Mucosa of stomach (tissue), 1 donor: ENCODE data around the gene GPC6.

ENCODE experiments used
- H3K27me3 ChIP-seq: one replicate; pipeline ENCODE4 v1.7.0; 2013; ENCODE audit warnings: mild to moderate bottlenecking, low read length; ENCODE audit not compliant: control insufficient read depth, insufficient read depth
- H3K36me3 ChIP-seq: one replicate; pipeline ENCODE4 v1.7.0; 2013; ENCODE audit warnings: low read length; ENCODE audit not compliant: control insufficient read depth, insufficient read depth
- H3K4me1 ChIP-seq: one replicate; pipeline ENCODE4 v1.7.0; 2013; ENCODE audit warnings: mild to moderate bottlenecking, low read length; ENCODE audit not compliant: control insufficient read depth, insufficient read depth
- H3K4me3 ChIP-seq: one replicate; pipeline ENCODE4 v1.7.0; 2013; ENCODE audit warnings: low read length
- H3K9ac ChIP-seq: one replicate; pipeline ENCODE4 v1.7.0; 2013; ENCODE audit warnings: mild to moderate bottlenecking, low read length, moderate library complexity
- H3K9me3 ChIP-seq: one replicate; pipeline ENCODE4 v1.7.0; 2013; ENCODE audit warnings: mild to moderate bottlenecking, low read length, moderate library complexity; ENCODE audit not compliant: control insufficient read depth
- donor health status: Pancreatic carcinoma.

Gene GPC6

GRCh38 chr13:93774506-93774905 lies 547.9 kb downstream of the GPC6 start:
- Histone ChIP-seq H3K4me3 (no peak overlapping the region), H3K9ac (no peak overlapping the region), H3K4me1 (no peaks in the 10 kb centered on the region), H3K27me3 (no peaks in the 10 kb centered on the region), H3K9me3 (no peaks in the 10 kb centered on the region), H3K36me3 (no peaks in the 10 kb centered on the region)

GRCh38 chr13:93775027-93775426 lies 548.4 kb downstream of the GPC6 start:
- Histone ChIP-seq H3K9ac (no peak overlapping the region), H3K9me3 (no peaks in the 10 kb centered on the region), H3K36me3 (no peaks in the 10 kb centered on the region), H3K4me3 (no peak overlapping the region), H3K4me1 (no peaks in the 10 kb centered on the region), H3K27me3 (no peaks in the 10 kb centered on the region)

- H3K4me3 ChIP-seq, result no peak overlapping the region
Measured at GRCh38 chr13:93775507-93776108, 549.0 kb downstream of the GPC6 start.

GRCh38 chr13:93776936-93777335 lies 550.3 kb downstream of the GPC6 start:
- H3K9ac ChIP-seq, result no peak overlapping the region
- no peak overlapping the region for H3K4me3 ChIP-seq
- H3K9me3 ChIP-seq, result no peaks in the 10 kb centered on the region
- H3K27me3 ChIP-seq, result no peaks in the 10 kb centered on the region
- no peaks in the 10 kb centered on the region for H3K36me3 ChIP-seq
- no peaks in the 10 kb centered on the region for H3K4me1 ChIP-seq

More at GRCh38 chr13:93775507-93776108, 549.0 kb downstream of the GPC6 start:
- Histone ChIP-seq H3K9ac (no peak overlapping the region), H3K36me3 (no peaks in the 10 kb centered on the region), H3K4me1 (no peaks in the 10 kb centered on the region), H3K27me3 (no peaks in the 10 kb centered on the region), H3K9me3 (no peaks in the 10 kb centered on the region)

GRCh38 chr13:93777504-93777903 lies 550.9 kb downstream of the GPC6 start:
- H3K9me3 ChIP-seq, result no peaks in the 10 kb centered on the region
- H3K27me3 ChIP-seq, result no peaks in the 10 kb centered on the region
- no peak overlapping the region for H3K9ac ChIP-seq
- H3K36me3 ChIP-seq, result no peaks in the 10 kb centered on the region
- H3K4me3 ChIP-seq, result no peak overlapping the region
- H3K4me1 ChIP-seq, result no peaks in the 10 kb centered on the region

- no peak overlapping the region for H3K9ac ChIP-seq
- no peaks in the 10 kb centered on the region for H3K27me3 ChIP-seq
- no peaks in the 10 kb centered on the region for H3K36me3 ChIP-seq
- no peak overlapping the region for H3K4me3 ChIP-seq
- H3K4me1 ChIP-seq, result no peaks in the 10 kb centered on the region
- H3K9me3 ChIP-seq, result no peaks in the 10 kb centered on the region
Measured at GRCh38 chr13:93778548-93778947, 551.9 kb downstream of the GPC6 start.

- no peaks in the 10 kb centered on the region for H3K9me3 ChIP-seq
Measured at GRCh38 chr13:93784191-93784590, 557.6 kb downstream of the GPC6 start.

GRCh38 chr13:93786846-93787489 lies 560.4 kb downstream of the GPC6 start:
- no peaks in the 10 kb centered on the region for H3K9me3 ChIP-seq
- no peaks in the 10 kb centered on the region for H3K27me3 ChIP-seq
- H3K36me3 ChIP-seq, result no peaks in the 10 kb centered on the region
- H3K4me3 ChIP-seq, result no peak overlapping the region
- H3K9ac ChIP-seq, result no peak overlapping the region
- no peaks in the 10 kb centered on the region for H3K4me1 ChIP-seq

More at GRCh38 chr13:93784191-93784590, 557.6 kb downstream of the GPC6 start:
- Histone ChIP-seq H3K4me1 (no peaks in the 10 kb centered on the region), H3K36me3 (no peaks in the 10 kb centered on the region), H3K9ac (no peak overlapping the region), H3K4me3 (no peak overlapping the region), H3K27me3 (no peaks in the 10 kb centered on the region)

GRCh38 chr13:93788456-93788855 lies 561.8 kb downstream of the GPC6 start:
- H3K9me3 ChIP-seq, result no peaks in the 10 kb centered on the region
- H3K9ac ChIP-seq, result no peak overlapping the region
- H3K4me3 ChIP-seq, result no peak overlapping the region
- no peaks in the 10 kb centered on the region for H3K4me1 ChIP-seq
- no peaks in the 10 kb centered on the region for H3K36me3 ChIP-seq
- no peaks in the 10 kb centered on the region for H3K27me3 ChIP-seq

GRCh38 chr13:93789058-93789457 lies 562.5 kb downstream of the GPC6 start:
- no peaks in the 10 kb centered on the region for H3K27me3 ChIP-seq
- H3K9me3 ChIP-seq, result no peaks in the 10 kb centered on the region
- H3K4me1 ChIP-seq, result no peaks in the 10 kb centered on the region
- H3K9ac ChIP-seq, result no peak overlapping the region
- H3K36me3 ChIP-seq, result no peaks in the 10 kb centered on the region
- H3K4me3 ChIP-seq, result no peak overlapping the region

- no peak overlapping the region for H3K9ac ChIP-seq
- H3K36me3 ChIP-seq, result no peaks in the 10 kb centered on the region
- H3K9me3 ChIP-seq, result no peaks in the 10 kb centered on the region
- H3K4me1 ChIP-seq, result no peaks in the 10 kb centered on the region
- no peaks in the 10 kb centered on the region for H3K27me3 ChIP-seq
- no peak overlapping the region for H3K4me3 ChIP-seq
Measured at GRCh38 chr13:93794197-93794885, 567.7 kb downstream of the GPC6 start.

GRCh38 chr13:93797463-93797862 lies 570.9 kb downstream of the GPC6 start:
- H3K36me3 ChIP-seq, result no peaks in the 10 kb centered on the region
- H3K27me3 ChIP-seq, result no peaks in the 10 kb centered on the region
- H3K4me3 ChIP-seq, result no peak overlapping the region
- H3K9ac ChIP-seq, result no peak overlapping the region
- H3K4me1 ChIP-seq, result no peaks in the 10 kb centered on the region
- no peaks in the 10 kb centered on the region for H3K9me3 ChIP-seq
